Stimulated activated CD8-positive, alpha-beta memory T cell treated with anti-CD3 and anti-CD28 coated beads, Interleukin-7, amount 100 ng/mL, for 4 hours (primary cell): ENCODE measurements around the gene C8B.

ENCODE experiments used
- DNase-seq, 2 donors: peaks; one replicate each; pipeline ENCODE4 v3.0.0-alpha.2; 2020; ENCODE audit warnings: low read depth in 2 of 2

Gene C8B

GRCh38 chr1:56898879-56899278 lies 66.9 kb downstream of the C8B start:
- DNase-seq, result no peak

GRCh38 chr1:56898005-56898373 lies 67.8 kb downstream of the C8B start:
- no peak for DNase-seq

GRCh38 chr1:56897150-56898004 lies 68.4 kb downstream of the C8B start:
- no peak for DNase-seq

- DNase-seq, result no peak
Observed at GRCh38 chr1:56894014-56894413, 71.8 kb downstream of the C8B start.

- no peak for DNase-seq
Observed at GRCh38 chr1:56890229-56890628, 75.6 kb downstream of the C8B start.

- DNase-seq, result no peak
Observed at GRCh38 chr1:56881417-56881816, 84.4 kb downstream of the C8B start.

- no peak for DNase-seq
Observed at GRCh38 chr1:56880774-56881173, 85.0 kb downstream of the C8B start.
